AG04450 (cell line): ENCODE data around the gene NFX1. TPM values are rescaled to one million over a fixed set of nuclear protein-coding genes. Genes with fewer than 3 reads are reported as not detected.

Experiments
- CTCF ChIA-PET: fragments of 300-600, 350-600 bp; formaldehyde crosslinking; extraction: SDS; loops from one replicate; lab custom pipeline; 2022; ENCODE audit warnings: antibody characterized with exemption, inconsistent platforms; lab: Charles Lee
- POLR2A ChIA-PET: fragments of 350-600 bp; formaldehyde crosslinking; extraction: SDS; loops from one replicate; lab custom pipeline; 2021; ENCODE audit warnings: antibody characterized with exemption, inconsistent platforms; lab: Yijun Ruan, JAX
- DNase-seq: peaks from one replicate; pipeline ENCODE4 v3.0.0-alpha.2; 2011; ENCODE audit warnings: low read depth, low spot score
- H3K27ac ChIP-seq: one replicate; pipeline ENCODE4 v1.5.1; 2012; ENCODE audit warnings: low read depth, low read length, control low read depth
- H3K27me3 ChIP-seq: one replicate; pipeline ENCODE4 v1.6.0; 2012; ENCODE audit warnings: low read length; ENCODE audit not compliant: control insufficient read depth, insufficient read depth
- H3K4me3 ChIP-seq: 2 replicates; pipeline ENCODE4 v1.5.1; 2011; ENCODE audit warnings: mild to moderate bottlenecking, low read depth, low read length, control low read depth
- H3K9me3 ChIP-seq: 2 replicates; pipeline ENCODE4 v1.5.1; 2012; ENCODE audit warnings: low read length; ENCODE audit not compliant: control insufficient read depth, insufficient read depth
- CTCF ChIP-seq: IDR thresholded peaks from 2 replicates; pipeline ENCODE4 v1.5.1; 2011; ENCODE audit warnings: low read depth, low read length, control low read depth, inconsistent platforms
- polyA plus RNA-seq: library from polyadenylated mRNA; depleted of rRNA; stranded (reverse); fragments of >200 nt; gene quantifications from 2 replicates; pipeline ENCODE4 v1.2.3, GENCODE V29; 2011

NFX1 gene
- polyA plus RNA-seq, 1 experiment, result 39.2 TPM

GRCh38 chr9:33297432-33297831 lies 7.1 kb downstream of the NFX1 start:
- CTCF ChIA-PET, result interaction anchor here (1.2 to 2.1 kb wide), 2 partner anchors 10 to 156 kb away, joined by 5 to 10 read pairs; no protein-coding TSS in a partner anchor
- POLR2A ChIA-PET, result no interaction called here
- H3K4me3 ChIP-seq, result no peak overlapping the region
- no peak for TF ChIP-seq CTCF
- H3K27ac ChIP-seq, result no peak overlapping the region
- H3K9me3 ChIP-seq, result no peaks in the 10 kb centered on the region
- no peaks in the 10 kb centered on the region for H3K27me3 ChIP-seq
- no peak for DNase-seq

- no peak overlapping the region for H3K4me3 ChIP-seq
- H3K9me3 ChIP-seq, result no peaks in the 10 kb centered on the region
- POLR2A ChIA-PET, result interaction anchor here (0.7 kb wide), 1 partner anchor 10 kb away, joined by 3 read pairs; the partner anchor contains the start of gene NFX1
- no peak for TF ChIP-seq CTCF
- no peak overlapping the region for H3K27ac ChIP-seq
- H3K27me3 ChIP-seq, result no peaks in the 10 kb centered on the region
- CTCF ChIA-PET, result interaction anchor here (1.9 kb wide), 1 partner anchor 74 kb away, joined by 4 read pairs; no protein-coding TSS in a partner anchor
- no peak for DNase-seq
Observed at GRCh38 chr9:33300546-33300945, 10.2 kb downstream of the NFX1 start.

- Histone ChIP-seq H3K27me3 (no peaks in the 10 kb centered on the region), H3K27ac (no peak overlapping the region), H3K9me3 (no peaks in the 10 kb centered on the region), H3K4me3 (no peak overlapping the region)
- no peak for TF ChIP-seq CTCF
- no peak for DNase-seq
- CTCF ChIA-PET, result interaction anchor here (1.1 to 1.3 kb wide), 2 partner anchors 71 to 148 kb away, joined by 3 to 4 read pairs; no protein-coding TSS in a partner anchor
- POLR2A ChIA-PET, result no interaction called here
Observed at GRCh38 chr9:33304362-33304761, 14.0 kb downstream of the NFX1 start.

GRCh38 chr9:33306037-33306436 lies 15.7 kb downstream of the NFX1 start:
- ChIA-PET CTCF (no interaction called here), POLR2A (no interaction called here)
- no peak for TF ChIP-seq CTCF
- Histone ChIP-seq H3K27ac (no peak overlapping the region), H3K9me3 (no peaks in the 10 kb centered on the region), H3K4me3 (no peak overlapping the region), H3K27me3 (no peaks in the 10 kb centered on the region)
- DNase-seq, result no peak

- CTCF ChIA-PET, result interaction anchor here (1.0 kb wide), 1 partner anchor 146 kb away, joined by 4 read pairs; no protein-coding TSS in a partner anchor
- POLR2A ChIA-PET, result no interaction called here
- Histone ChIP-seq H3K27me3 (no peaks in the 10 kb centered on the region), H3K27ac (no peak overlapping the region), H3K4me3 (no peak overlapping the region), H3K9me3 (no peaks in the 10 kb centered on the region)
- DNase-seq, result no peak
- TF ChIP-seq CTCF, result no peak
Observed at GRCh38 chr9:33307067-33307466, 16.8 kb downstream of the NFX1 start.
